Measurements from ENCODE around the gene CHN1.

CHN1 gene

GRCh38 chr2:174859563-174860169 lies 145.5 kb downstream of the CHN1 start:
- DNase-seq = no peak

GRCh38 chr2:174858745-174859144 lies 146.4 kb downstream of the CHN1 start:
- DNase-seq = no peak

GRCh38 chr2:174856447-174856846 lies 148.7 kb downstream of the CHN1 start:
- DNase-seq = no peak

GRCh38 chr2:174846941-174847938 lies 157.9 kb downstream of the CHN1 start:
- peak; percentile 4 for DNase-seq

- DNase-seq = no peak
Measured at GRCh38 chr2:174846218-174846617, 159.0 kb downstream of the CHN1 start.

- no peak for DNase-seq
Measured at GRCh38 chr2:174844295-174844708, 160.9 kb downstream of the CHN1 start.

GRCh38 chr2:174842496-174842895 lies 162.7 kb downstream of the CHN1 start:
- no peak for DNase-seq

- no peak for DNase-seq
Measured at GRCh38 chr2:174841936-174842335, 163.2 kb downstream of the CHN1 start.

GRCh38 chr2:174841350-174841749 lies 163.8 kb downstream of the CHN1 start:
- DNase-seq = no peak

- no peak for DNase-seq
Measured at GRCh38 chr2:174840436-174840835, 164.7 kb downstream of the CHN1 start.

GRCh38 chr2:174839662-174840061 lies 165.5 kb downstream of the CHN1 start:
- no peak for DNase-seq

GRCh38 chr2:174836995-174837390 lies 168.2 kb downstream of the CHN1 start:
- no peak for DNase-seq

- no peak for DNase-seq
Measured at GRCh38 chr2:174836377-174836994, 168.7 kb downstream of the CHN1 start.

GRCh38 chr2:174835797-174836255 lies 169.4 kb downstream of the CHN1 start:
- DNase-seq = no peak

- no peak for DNase-seq
Measured at GRCh38 chr2:174833737-174834136, 171.4 kb downstream of the CHN1 start.

- DNase-seq = no peak
Measured at GRCh38 chr2:174830561-174830960, 174.6 kb downstream of the CHN1 start.

GRCh38 chr2:174829550-174829949 lies 175.6 kb downstream of the CHN1 start:
- no peak for DNase-seq

GRCh38 chr2:174827371-174828369 lies 177.5 kb downstream of the CHN1 start:
- no peak for DNase-seq

- no peak for DNase-seq
Measured at GRCh38 chr2:174826051-174826450, 179.1 kb downstream of the CHN1 start.

GRCh38 chr2:174824068-174824467 lies 181.1 kb downstream of the CHN1 start:
- no peak for DNase-seq

GRCh38 chr2:174821628-174822027 lies 183.6 kb downstream of the CHN1 start:
- DNase-seq = no peak

GRCh38 chr2:174820361-174820760 lies 184.8 kb downstream of the CHN1 start:
- DNase-seq = no peak
